Measurements from ENCODE around the gene GCN1. TPM values are rescaled to one million over a fixed set of nuclear protein-coding genes. Genes with fewer than 3 reads are reported as not detected.

Gene GCN1
- total RNA-seq, 2 experiments from 2014 or later: 153 to 160 TPM

GRCh38 chr12:120137833-120138232, 56.7 kb downstream of the GCN1 start:
- POLR2A ChIA-PET: no interaction called here
- CTCF ChIA-PET: no interaction called here

GRCh38 chr12:120136093-120136770, 58.3 kb downstream of the GCN1 start:
- POLR2A ChIA-PET: no interaction called here
- CTCF ChIA-PET: no interaction called here

DNA sequence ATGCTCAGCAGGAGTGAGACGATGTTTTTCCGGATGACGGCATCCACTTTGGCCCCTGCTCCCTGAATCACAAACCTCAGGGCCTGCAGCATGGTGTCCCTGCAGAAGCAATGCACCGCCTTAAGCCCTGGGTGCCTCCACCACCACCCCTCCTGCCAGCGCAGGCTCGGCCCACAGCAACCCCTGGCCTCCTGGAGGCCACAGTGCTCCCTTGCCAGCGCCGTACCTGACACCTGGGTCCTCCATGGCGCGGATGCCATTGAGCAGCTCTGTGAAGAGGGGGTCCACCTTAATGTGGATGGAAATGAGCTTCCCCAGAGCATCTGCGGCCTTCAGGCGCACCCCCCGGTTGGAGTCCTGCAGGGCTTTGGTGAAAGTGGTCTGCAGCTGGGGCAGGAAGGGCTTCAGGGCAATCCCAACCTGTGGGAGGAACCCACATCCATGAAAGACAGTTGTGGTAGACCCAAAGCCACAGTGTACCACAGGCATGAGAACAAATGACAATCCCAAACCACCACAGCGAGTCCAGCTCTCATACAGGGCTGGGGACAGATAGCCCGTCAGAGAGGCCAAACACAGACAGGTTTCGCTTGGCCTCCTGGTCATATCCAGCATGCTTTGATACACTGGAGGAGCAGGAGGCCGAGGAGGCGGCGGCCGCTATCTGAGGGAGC, 60.1 kb downstream of the GCN1 start:
- POLR2A ChIA-PET: interaction anchor here (0.6 kb wide), 1 partner anchor 44 kb away, joined by 3 read pairs; no protein-coding TSS in a partner anchor
- CTCF ChIA-PET: no interaction called here

DNA sequence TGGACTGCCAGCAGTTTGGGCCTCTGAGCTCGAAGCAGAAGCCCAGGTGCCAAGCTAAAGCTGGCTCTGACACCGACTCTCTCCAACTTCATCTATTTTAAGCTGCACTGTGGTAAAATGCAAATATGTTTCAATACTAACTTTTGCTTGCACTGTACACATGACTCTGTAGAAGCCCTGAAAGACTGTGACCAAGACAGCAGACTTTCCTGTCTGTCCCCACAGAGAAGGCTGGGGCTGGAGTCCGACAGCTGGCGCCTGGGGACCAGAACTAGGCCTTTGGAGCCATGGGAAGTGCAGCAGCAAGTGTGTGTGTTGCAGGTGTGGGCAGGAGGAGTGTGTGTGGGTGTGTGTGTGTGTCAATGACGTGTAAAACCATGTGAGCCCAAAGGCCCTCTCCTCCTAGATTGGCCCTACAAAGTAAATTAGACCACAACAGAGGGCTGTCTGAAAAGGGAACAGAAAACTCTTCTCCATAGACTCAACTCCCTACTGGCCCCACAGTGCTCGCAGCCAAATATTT, 61.6 kb downstream of the GCN1 start:
- POLR2A ChIA-PET: no interaction called here
- CTCF ChIA-PET: no interaction called here

- POLR2A ChIA-PET: no interaction called here
- CTCF ChIA-PET: no interaction called here
Observed at GRCh38 chr12:120132054-120132836, 62.3 kb downstream of the GCN1 start.

DNA sequence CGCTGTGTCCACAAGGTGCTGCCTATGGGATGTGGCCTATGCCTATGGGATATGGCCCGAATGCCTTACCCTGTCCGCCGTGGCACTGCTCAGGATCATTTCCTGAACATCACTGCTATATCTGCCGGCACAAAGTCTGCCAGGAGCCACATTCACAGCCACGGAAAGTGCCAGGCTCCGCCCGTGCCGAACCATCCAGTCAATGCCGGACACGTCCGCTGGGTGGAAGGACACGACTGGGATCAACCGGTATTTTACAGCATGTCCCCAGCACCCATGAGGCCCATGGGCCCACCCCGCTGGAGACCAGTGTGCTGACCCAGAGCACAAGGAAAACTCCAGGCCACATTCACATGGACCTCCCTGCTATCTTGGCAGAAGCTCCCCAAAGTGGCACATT, 63.4 kb downstream of the GCN1 start:
- ChIA-PET CTCF (no interaction called here), POLR2A (interaction anchor here (0.6 kb wide), 1 partner anchor 42 kb away, joined by 3 read pairs; no protein-coding TSS in a partner anchor)

DNA sequence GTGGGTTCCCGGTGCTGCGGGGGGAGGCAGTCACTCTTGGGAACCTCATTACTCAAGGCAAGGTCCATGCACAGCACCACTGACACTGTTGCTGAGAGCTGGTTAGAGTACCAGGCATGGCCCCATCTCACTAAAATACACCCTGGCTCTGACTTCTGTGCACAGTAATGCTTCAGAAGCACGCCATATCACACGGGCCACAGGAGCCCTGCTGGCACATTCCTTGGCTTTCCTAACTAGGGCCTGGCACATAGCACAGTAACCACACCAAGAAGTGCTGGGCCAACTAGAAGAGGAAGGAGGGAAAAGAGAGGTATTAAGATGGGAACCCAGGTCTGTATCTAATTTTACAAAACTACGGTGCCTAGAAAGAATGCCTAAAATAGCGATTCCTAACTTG, 64.5 kb downstream of the GCN1 start:
- ChIA-PET POLR2A (no interaction called here), CTCF (no interaction called here)

GRCh38 chr12:120126635-120127005, 67.9 kb downstream of the GCN1 start:
- POLR2A ChIA-PET: interaction anchor here (0.7 to 2.6 kb wide), 3 partner anchors 9 to 74 kb away, joined by 4 to 9 read pairs (median 4); partner anchors contain the start of genes RAB35 and RPLP0
- CTCF ChIA-PET: no interaction called here

DNA sequence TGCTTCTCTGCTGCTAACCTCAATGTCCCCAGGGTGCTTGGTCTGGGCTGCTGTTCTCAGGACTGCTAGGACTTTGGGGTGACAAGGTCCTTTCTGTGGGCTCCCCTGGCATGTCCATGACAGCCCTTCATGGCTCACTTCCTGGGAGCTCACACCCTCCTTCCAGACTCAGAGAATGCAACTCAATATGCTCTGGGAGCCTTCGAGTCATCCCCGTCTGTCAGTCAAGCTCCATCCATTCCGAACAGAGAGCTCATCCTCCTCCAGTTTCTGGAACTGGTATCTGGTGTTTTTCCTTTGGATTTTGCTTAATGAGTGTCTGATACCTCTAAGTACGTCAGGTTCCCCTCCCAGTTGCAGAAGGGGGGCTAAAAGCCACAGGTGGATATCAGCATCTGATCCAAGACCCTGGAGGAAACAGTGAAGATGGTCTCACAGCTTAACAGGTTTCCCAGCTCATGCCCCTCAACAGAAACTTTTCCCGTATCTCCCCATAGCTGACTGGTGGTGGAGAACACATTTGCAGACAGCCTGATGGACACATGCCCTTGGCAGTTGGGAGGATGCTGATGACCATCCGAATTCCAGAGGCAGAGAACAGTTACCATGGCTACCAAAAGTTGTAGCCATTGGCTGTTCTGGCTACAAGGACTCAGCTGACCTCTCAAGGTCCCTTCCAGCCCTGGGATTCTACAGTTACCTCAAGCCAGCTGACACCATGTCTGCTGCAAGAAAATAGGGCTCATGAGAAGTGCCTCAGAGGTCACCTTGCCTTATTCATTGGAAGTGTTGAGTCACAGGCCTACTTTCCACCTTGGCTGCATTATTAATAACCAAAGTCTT, 68.5 kb downstream of the GCN1 start:
- CTCF ChIA-PET: no interaction called here
- POLR2A ChIA-PET: interaction anchor here (0.7 to 2.6 kb wide), 3 partner anchors 9 to 75 kb away, joined by 4 to 9 read pairs (median 4); partner anchors contain the start of genes RAB35 and RPLP0

GRCh38 chr12:120125029-120125428, 69.5 kb downstream of the GCN1 start:
- CTCF ChIA-PET: no interaction called here
- POLR2A ChIA-PET: no interaction called here

- POLR2A ChIA-PET: interaction anchor here (0.6 to 0.8 kb wide), 2 partner anchors 76 to 79 kb away, joined by 3 read pairs; no protein-coding TSS in a partner anchor
- CTCF ChIA-PET: interaction anchor here (0.6 to 2.0 kb wide), 3 partner anchors 11 to 132 kb away, joined by 3 to 6 read pairs (median 3); no protein-coding TSS in a partner anchor
Observed at GRCh38 chr12:120121766-120122293, 72.7 kb downstream of the GCN1 start.

- ChIA-PET POLR2A (interaction anchor here (0.8 to 2.5 kb wide), 3 partner anchors 24 to 80 kb away, joined by 3 to 20 read pairs (median 5); partner anchors contain the start of gene RPLP0), CTCF (interaction anchor here (1.2 to 2.0 kb wide), 2 partner anchors 11 to 131 kb away, joined by 3 to 6 read pairs; no protein-coding TSS in a partner anchor)
Observed at GRCh38 chr12:120121343-120121742, 73.2 kb downstream of the GCN1 start.

GRCh38 chr12:120119271-120119973, 75.1 kb downstream of the GCN1 start:
- ChIA-PET CTCF (interaction anchor here (0.5 to 1.3 kb wide), 4 partner anchors 9 to 468 kb away, joined by 3 to 4 read pairs (median 3); no protein-coding TSS in a partner anchor), POLR2A (interaction anchor here (0.6 to 2.5 kb wide), 9 partner anchors 34 to 1679 kb away, joined by 3 to 20 read pairs (median 6); partner anchors contain the start of genes BICDL1 and RPLP0)

GRCh38 chr12:120118321-120119061, 76.0 kb downstream of the GCN1 start:
- POLR2A ChIA-PET: interaction anchor here (0.6 to 3.2 kb wide), 7 partner anchors 8 to 174 kb away, joined by 3 to 41 read pairs (median 6); partner anchors contain the start of gene RPLP0
- CTCF ChIA-PET: interaction anchor here (1.3 to 1.9 kb wide), 4 partner anchors 10 to 82 kb away, joined by 3 to 8 read pairs (median 6); partner anchors contain the start of gene RPLP0

DNA sequence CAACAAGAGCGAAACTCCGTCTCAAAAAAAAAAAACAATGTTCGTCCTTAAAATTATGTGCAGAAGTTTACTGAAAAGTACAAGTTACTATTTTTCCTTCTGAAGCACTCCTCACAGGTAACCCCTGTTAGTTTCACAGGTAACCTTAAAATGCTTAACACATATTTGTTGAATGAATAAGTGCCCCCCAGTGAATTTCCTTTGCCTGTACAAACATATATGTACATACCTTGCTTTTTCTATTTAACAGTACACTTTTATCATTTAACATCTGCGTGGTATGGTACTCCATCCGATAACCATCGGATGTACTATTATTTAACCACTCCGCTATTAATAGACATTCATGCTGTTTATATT, 76.6 kb downstream of the GCN1 start:
- ChIA-PET CTCF (interaction anchor here (0.6 to 2.1 kb wide), 7 partner anchors 9 to 187 kb away, joined by 3 to 10 read pairs (median 5); partner anchors contain the start of gene RPLP0), POLR2A (interaction anchor here (0.6 to 3.2 kb wide), 10 partner anchors 9 to 128 kb away, joined by 3 to 41 read pairs (median 8); partner anchors contain the start of genes BICDL1 and RPLP0)

DNA sequence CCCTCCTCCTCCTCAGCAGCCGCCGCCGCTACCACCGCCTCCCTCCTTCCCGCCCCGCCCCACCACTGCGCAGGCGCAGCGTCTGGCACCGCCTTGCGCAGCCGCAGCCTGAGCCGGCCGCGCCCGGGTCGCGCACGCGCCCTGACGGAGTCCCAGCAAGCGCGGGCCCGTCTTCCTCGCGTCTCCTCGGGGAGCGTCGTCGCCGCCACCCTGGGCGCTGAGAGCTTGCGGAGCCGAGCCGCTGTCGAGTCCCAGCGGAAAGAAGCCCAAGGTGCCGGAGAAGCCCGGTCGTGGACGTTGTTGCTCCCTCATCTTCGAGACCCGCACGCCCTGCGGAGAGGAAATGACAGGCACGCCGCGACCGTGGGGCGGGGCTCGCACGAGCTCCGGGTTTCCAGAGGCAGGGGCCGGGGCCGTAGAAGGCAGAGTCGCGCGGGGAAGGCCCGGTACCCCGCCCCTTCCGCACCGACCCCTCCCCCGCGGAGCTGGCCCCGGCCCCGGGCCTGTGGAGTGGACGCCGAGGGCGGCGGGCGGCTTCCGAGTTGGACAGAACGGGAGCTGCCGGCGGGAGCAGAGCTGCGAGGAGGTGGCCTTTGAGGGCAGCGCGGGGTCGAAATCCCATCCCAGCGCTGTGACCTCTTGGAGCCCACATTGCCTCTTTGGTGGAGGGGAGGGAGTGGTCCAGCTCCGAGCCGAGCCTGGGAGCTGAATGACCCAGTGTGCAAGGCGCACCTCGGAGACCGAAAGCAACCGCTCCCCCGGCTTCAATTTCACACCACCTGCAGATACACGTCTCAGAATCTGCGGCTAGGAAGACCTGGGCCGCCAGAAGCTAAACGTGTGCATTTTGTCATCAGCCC, 77.5 kb downstream of the GCN1 start:
- CTCF ChIA-PET: interaction anchor here (0.7 to 2.1 kb wide), 7 partner anchors 8 to 126 kb away, joined by 3 to 10 read pairs (median 4); partner anchors contain the start of gene RPLP0
- POLR2A ChIA-PET: interaction anchor here (0.6 to 3.2 kb wide), 13 partner anchors 10 to 174 kb away, joined by 3 to 41 read pairs (median 8); partner anchors contain the start of genes BICDL1, RNU4-2 and RPLP0

Data from activated CD8-positive, alpha-beta memory T cell treated with anti-CD3 and anti-CD28 coated beads for 36 hours (primary cell).